K562 (cell line): ENCODE measurements around the gene GAK. TPM values are rescaled to one million over a fixed set of nuclear protein-coding genes. Genes with fewer than 3 reads are reported as not detected.
A peak's percentile ranks its signal among the peaks of the same experiment; 100 is the strongest.

ENCODE experiments used
- ATAC-seq: fragments of 200-7000 bp; cut with Tn5 transposase; 3 replicates; pipeline ENCODE4 v1.9.1; 2020; ENCODE audit warnings: moderate library complexity
- BruUV-seq: library from RNA; stranded (reverse); fragments of 400-500 nt; replicated peaks from 2 replicates; lab custom pipeline; 2021; lab: Mats Ljungman, UMichigan
- CTCF ChIA-PET: fragments of 300-600 bp; formaldehyde crosslinking; extraction: SDS; loops from one replicate; lab custom pipeline; 2021; ENCODE audit warnings: low intra/inter-chr PET ratio; lab: Yijun Ruan, JAX
- POLR2A ChIA-PET: fragments of 300-600, 350-650 bp; sonication (Branson Sonifier 250); formaldehyde crosslinking; extraction: SDS; loops from one replicate; lab custom pipeline; 2021; ENCODE audit warnings: antibody characterized with exemption, inconsistent platforms; lab: Yijun Ruan, JAX
- DNase-seq, 4 experiments: peaks; one replicate each; pipeline versions ENCODE4 v3.0.0 to v3.0.0-alpha.2; 2011 to 2018; ENCODE audit warnings: low spot score in 3 of 4, mixed read lengths in 3 of 4; ENCODE audit errors: extremely low read depth in 1 of 4
- FAIRE-seq: peaks from 2 replicates; lab custom pipeline; 2011; peaks lifted over from hg19 to GRCh38; lab: Jason Lieb, UNC
- H2AFZ ChIP-seq: 2 replicates; pipeline ENCODE4 v1.6.0; 2011; ENCODE audit warnings: low read depth, low read length, control low read depth, inconsistent platforms
- H3K27ac ChIP-seq: fragments of 200-600 bp; 3 replicates; pipeline ENCODE4 v1.8.0; 2011; ENCODE audit warnings: low read depth, mild to moderate bottlenecking, control low read depth, inconsistent platforms, low read length, moderate library complexity, mixed read lengths; ENCODE audit errors: extremely low read depth
- H3K27me3 ChIP-seq, 2 experiments: fragments of 300-600 bp in 1 of 2; 2 replicates in 1 of 2; 3 replicates in 1 of 2; pipeline versions ENCODE4 v1.6.0 to v1.8.0; 2011; ENCODE audit warnings: inconsistent platforms in 2 of 2, low read length in 2 of 2, mild to moderate bottlenecking in 1 of 2, mixed read lengths in 1 of 2, moderate library complexity in 1 of 2; ENCODE audit not compliant: control insufficient read depth in 2 of 2, insufficient read depth in 2 of 2
- H3K36me3 ChIP-seq: fragments of 300-600 bp; 3 replicates; pipeline ENCODE4 v1.8.0; 2011; ENCODE audit warnings: mild to moderate bottlenecking, low read length, inconsistent platforms; ENCODE audit not compliant: control insufficient read depth, insufficient read depth
- H3K4me1 ChIP-seq, 2 experiments: fragments of 200-600 bp in 1 of 2; replicated peaks in 1 of 2; 2 replicates in 1 of 2; 3 replicates in 1 of 2; pipeline versions ENCODE4 v1.5.1 to v1.8.0; 2011; ENCODE audit warnings: inconsistent platforms in 2 of 2, low read length in 2 of 2, mild to moderate bottlenecking in 1 of 2, mixed read lengths in 1 of 2, moderate library complexity in 1 of 2; ENCODE audit not compliant: control insufficient read depth in 2 of 2, insufficient read depth in 2 of 2
- H3K4me2 ChIP-seq: 2 replicates; pipeline ENCODE4 v1.6.1; 2011; ENCODE audit warnings: low read length, control low read depth, inconsistent platforms, mixed read lengths; ENCODE audit not compliant: insufficient read depth
- H3K4me3 ChIP-seq: fragments of 200-600 bp; sonication (generic), shearing (Covaris generic); 2 replicates; pipeline ENCODE4 v1.5.1; 2016; ENCODE audit warnings: control low read depth, inconsistent platforms
- H3K79me2 ChIP-seq: fragments of 200-600 bp; 3 replicates; pipeline ENCODE4 v1.8.0; 2011; ENCODE audit warnings: low read length, inconsistent platforms; ENCODE audit not compliant: control insufficient read depth, insufficient read depth
- H3K9ac ChIP-seq, 2 experiments: 2 replicates each; pipeline versions ENCODE4 v1.6.0 to v1.6.1; 2011; ENCODE audit warnings: low read depth in 2 of 2, low read length in 2 of 2, control low read depth in 1 of 2, inconsistent platforms in 1 of 2, mild to moderate bottlenecking in 1 of 2, mixed read lengths in 1 of 2; ENCODE audit not compliant: insufficient read depth in 1 of 2
- H3K9me1 ChIP-seq: one replicate; pipeline ENCODE4 v1.6.0; 2011; ENCODE audit warnings: inconsistent platforms, mild to moderate bottlenecking, low read length, moderate library complexity; ENCODE audit not compliant: control insufficient read depth, insufficient read depth
- H3K9me3 ChIP-seq: replicated peaks from 2 replicates; pipeline ENCODE4 v1.5.1; 2011; ENCODE audit warnings: low read depth, low read length, inconsistent platforms; ENCODE audit not compliant: control insufficient read depth, insufficient read depth
- H4K20me1 ChIP-seq: replicated peaks from 2 replicates; pipeline ENCODE4 v1.6.1; 2011; ENCODE audit warnings: low read length, inconsistent platforms, mixed read lengths; ENCODE audit not compliant: control insufficient read depth, insufficient read depth
- PCBP1 ChIP-seq: fragments of 200-400 bp; formaldehyde crosslinking; IDR thresholded peaks from 2 replicates; pipeline ENCODE4 v1.6.1; 2018; ENCODE audit warnings: mild to moderate bottlenecking, low read depth, low read length; ENCODE audit not compliant: poor library complexity, severe bottlenecking
- POLR2G ChIP-seq: fragments of 200-400 bp; formaldehyde crosslinking; IDR thresholded peaks from 2 replicates; pipeline ENCODE4 v1.6.1; 2017; ENCODE audit warnings: low read depth, mild to moderate bottlenecking, antibody characterized with exemption, low read length, moderate library complexity
- RAD21 ChIP-seq, 2 experiments: fragments of 250-450 bp in 1 of 2; fragments of 450-650 bp in 1 of 2; sonication (Bioruptor Pico) in 1 of 2; formaldehyde crosslinking in 1 of 2; IDR thresholded peaks in 1 of 2; conservative IDR thresholded peaks in 1 of 2; 2 replicates each; pipeline versions ENCODE4 v1.4.0 to v1.8.0; 2020 to 2022; ENCODE audit warnings: mild to moderate bottlenecking in 2 of 2, moderate library complexity in 1 of 2
- RBFOX2 ChIP-seq: fragments of 200-400 bp; formaldehyde crosslinking; IDR thresholded peaks from 2 replicates; pipeline ENCODE4 v1.6.1; 2017; ENCODE audit warnings: low read depth, mild to moderate bottlenecking, low read length, moderate library complexity
- WGBS: fragments of 100-300 bp; shearing (Covaris generic); methylation state at CpG from one replicate; pipeline ENCODE4 v1.1.6; 2016; ENCODE audit warnings: low coverage, mixed read lengths; ENCODE audit not compliant: insufficient coverage; ENCODE audit errors: missing lambda C conversion rate; 5-methylcytosine and 5-hydroxymethylcytosine counted together
- in situ Hi-C: fragments of 300-500 bp; cut with MboI; formaldehyde crosslinking; loops from 4 replicates; pipeline ENCODE4 v1.15.0; 2018; ENCODE audit warnings: inconsistent platforms, mixed read lengths
- intact Hi-C: fragments of 100-400 bp; cut with micrococcal nuclease; formaldehyde crosslinking; loops from 2 replicates; pipeline ENCODE4 v1.14.2; 2022
- polyA plus RNA-seq, 8 experiments: library from polyadenylated mRNA; depleted of rRNA in 4 of 8; stranded (reverse) in 5 of 8; unstranded in 3 of 8; fragments of >200 nt; fragmentation: Nextera tagmentation in 2 of 8; fragmentation: Illumina TruSeq in 1 of 8; extraction: Ambion mirVana in 2 of 8; extraction: Trizol in 1 of 8; gene quantifications; 2 replicates each; pipeline versions ENCODE4 v1.2.1 to v1.2.3, GENCODE V29; 2011 to 2014; ENCODE audit warnings: inconsistent platforms in 1 of 8, missing spikeins in 1 of 8
- total RNA-seq, 7 experiments: library from RNA; depleted of rRNA in 6 of 7; stranded (reverse); fragments of >200 nt in 6 of 7; fragmentation: Illumina TruSeq in 2 of 7; extraction: Trizol in 2 of 7; gene quantifications; 2 replicates each; pipeline versions ENCODE4 v1.2.1 to v1.2.3, GENCODE V29; 2011 to 2021; ENCODE audit warnings: low replicate concordance in 1 of 7

Gene GAK
- total and polyA plus RNA-seq, 9 of the 15 experiments (the other 6 are each of a cell fraction or from before 2014, with no cell fraction given): 1.3 to 102 (median 16.2) TPM

DNA sequence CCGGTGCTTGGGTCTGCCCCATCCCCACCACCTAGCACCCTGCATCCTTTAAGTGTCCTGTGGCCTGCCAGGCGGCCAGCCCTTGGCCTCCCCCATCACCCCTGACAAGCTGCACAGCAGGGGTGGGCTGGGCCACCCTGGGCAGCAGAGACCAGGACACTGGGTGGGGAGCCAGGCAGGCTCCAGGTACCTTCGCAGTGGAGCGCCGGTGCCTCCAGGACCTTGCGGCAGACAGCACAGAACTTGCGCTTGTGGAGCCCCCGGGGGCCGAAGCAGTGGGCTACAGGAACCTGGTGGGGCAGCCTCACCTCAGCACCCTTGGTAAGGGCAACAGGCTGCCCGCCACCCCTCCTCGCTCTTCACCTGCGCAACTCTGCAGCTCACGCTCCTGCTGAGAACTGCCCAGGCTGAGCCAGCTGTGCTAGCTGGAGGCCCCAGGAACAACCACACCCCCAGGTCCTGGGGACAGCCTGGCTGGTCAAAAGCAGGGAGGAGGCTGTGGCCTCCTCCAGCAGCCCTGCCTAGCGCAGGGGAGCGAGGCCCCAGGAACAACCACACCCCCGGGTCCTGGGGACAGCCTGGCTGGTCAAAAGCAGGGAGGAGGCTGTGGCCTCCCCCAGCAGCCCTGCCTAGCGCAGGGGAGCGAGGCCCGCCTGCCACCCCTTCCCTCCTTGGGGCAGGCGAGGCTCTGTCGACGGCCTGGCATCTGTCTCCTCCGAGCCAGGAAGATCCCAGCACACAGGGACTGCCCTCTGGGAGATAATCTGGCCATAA lies 36.7 kb upstream of the GAK start:
- Histone ChIP-seq H3K4me2 (no peak overlapping the region), H3K9me3 (no peaks in the 10 kb centered on the region), H3K9ac (peak overlapping the region in 1 of 2 experiments; percentile 79; a peak in 2 of 4 replicates), H3K79me2 (peaks cover 10% of the 10 kb centered on the region; the same call in 2 of the 3 replicates), H2AFZ (no peak overlapping the region), H3K4me3 (no peak overlapping the region), H3K27me3 (no peaks in the 10 kb centered on the region), H3K27ac (no peak overlapping the region), H3K4me1 (peaks cover 0 to 63% of the 10 kb centered on the region in 2 experiments; a peak in 4 of 5 replicates), H4K20me1 (no peaks in the 10 kb centered on the region; the same call in 1 of the 2 replicates), H3K9me1 (no peaks in the 10 kb centered on the region), H3K36me3 (peaks cover 15% of the 10 kb centered on the region; the same call in 1 of the 3 replicates)
- DNase-seq (no peak), ATAC-seq (no peak), FAIRE-seq (no peak)
- 85% methylated on average over 19 of the region's 23 CpGs for WGBS
- in situ Hi-C loops (no loop called here), intact Hi-C loops (no loop called here)
- no peak for TF ChIP-seq RAD21 (CRISPR knock-in tag; conservative IDR thresholded peaks at IDR 0.05 in 1 of 2, IDR thresholded peaks at IDR 0.05 in 1 of 2)
- TF ChIP-seq POLR2G: peak; percentile 57; the same call in 1 of the 2 replicates
- peak; percentile 6 for TF ChIP-seq PCBP1
- peak; percentile 25; the same call in 1 of the 2 replicates for TF ChIP-seq RBFOX2
- ChIA-PET POLR2A (interaction anchor here (0.7 kb wide), 1 partner anchor 41 kb away, joined by 3 read pairs; no protein-coding TSS in a partner anchor), CTCF (no interaction called here)
- no TSS peak for BruUV-seq
